ENCODE data around the gene ATP10A. TPM values are rescaled to one million over a fixed set of nuclear protein-coding genes. Genes with fewer than 3 reads are reported as not detected.

The ATP10A gene
- total RNA-seq, 1 donor from 2014 or later, result not detected

GRCh38 chr15:25771338-25771706 is 91.8 kb downstream of the ATP10A start:
- Mint-ChIP-seq H3K9me3 (no peaks in the 10 kb centered on the region), H3K27ac (no peak overlapping the region), H3K4me3 (no peak overlapping the region), H3K4me1 (peaks cover 2% of the 10 kb centered on the region), H3K36me3 (ENCODE audit: low read depth) (no peaks in the 10 kb centered on the region), H3K27me3 (no peaks in the 10 kb centered on the region)
- ATAC-seq (ENCODE audit: low read depth) (no peak), DNase-seq (no peak)
- TF ChIP-seq CTCF (IDR thresholded peaks at IDR 0.05), result no peak
- POLR2A ChIA-PET, result no interaction called here
- intact Hi-C loops (cut with micrococcal nuclease), result no loop called here
- CTCF ChIA-PET, result no interaction called here

- ATAC-seq (ENCODE audit: low read depth), result no peak
- TF ChIP-seq CTCF (IDR thresholded peaks at IDR 0.05), result no peak
- Mint-ChIP-seq H3K36me3 (ENCODE audit: low read depth) (no peaks in the 10 kb centered on the region), H3K9me3 (no peaks in the 10 kb centered on the region), H3K27ac (no peak overlapping the region), H3K4me3 (no peak overlapping the region), H3K27me3 (no peaks in the 10 kb centered on the region), H3K4me1 (peaks cover 2% of the 10 kb centered on the region)
- intact Hi-C loops (cut with micrococcal nuclease), result no loop called here
- CTCF ChIA-PET, result no interaction called here
- POLR2A ChIA-PET, result no interaction called here
- no peak for DNase-seq
Observed at GRCh38 chr15:25770618-25771337, 92.3 kb downstream of the ATP10A start.

GRCh38 chr15:25770031-25770430 is 93.1 kb downstream of the ATP10A start:
- CTCF ChIA-PET, result no interaction called here
- H3K27me3 Mint-ChIP-seq, result no peaks in the 10 kb centered on the region

GRCh38 chr15:25768271-25768670 is 94.9 kb downstream of the ATP10A start:
- CTCF ChIA-PET, result no interaction called here
- H3K27ac Mint-ChIP-seq, result no peak overlapping the region
- intact Hi-C loops (cut with micrococcal nuclease), result no loop called here

More at GRCh38 chr15:25770031-25770430, 93.1 kb downstream of the ATP10A start:
- H3K36me3 Mint-ChIP-seq (ENCODE audit: low read depth), result no peaks in the 10 kb centered on the region
- DNase-seq (no peak), ATAC-seq (ENCODE audit: low read depth) (no peak)
- intact Hi-C loops (cut with micrococcal nuclease), result no loop called here
- H3K9me3 Mint-ChIP-seq, result no peaks in the 10 kb centered on the region
- TF ChIP-seq CTCF (IDR thresholded peaks at IDR 0.05), result no peak
- POLR2A ChIA-PET, result no interaction called here
- no peak overlapping the region for H3K27ac Mint-ChIP-seq
- H3K4me3 Mint-ChIP-seq, result no peak overlapping the region
- H3K4me1 Mint-ChIP-seq, result peaks cover 2% of the 10 kb centered on the region

More at GRCh38 chr15:25768271-25768670, 94.9 kb downstream of the ATP10A start:
- Mint-ChIP-seq H3K27me3 (no peaks in the 10 kb centered on the region), H3K36me3 (ENCODE audit: low read depth) (no peaks in the 10 kb centered on the region), H3K9me3 (no peaks in the 10 kb centered on the region), H3K4me1 (no peaks in the 10 kb centered on the region), H3K4me3 (no peak overlapping the region)
- no peak for TF ChIP-seq CTCF (IDR thresholded peaks at IDR 0.05)
- DNase-seq (no peak), ATAC-seq (ENCODE audit: low read depth) (no peak)
- POLR2A ChIA-PET, result no interaction called here

All from activated B cell treated with CpG ODN at 0.5 μM for 24 hours (primary cell).